ENCODE data around the gene ASPN.

ASPN gene

DNA sequence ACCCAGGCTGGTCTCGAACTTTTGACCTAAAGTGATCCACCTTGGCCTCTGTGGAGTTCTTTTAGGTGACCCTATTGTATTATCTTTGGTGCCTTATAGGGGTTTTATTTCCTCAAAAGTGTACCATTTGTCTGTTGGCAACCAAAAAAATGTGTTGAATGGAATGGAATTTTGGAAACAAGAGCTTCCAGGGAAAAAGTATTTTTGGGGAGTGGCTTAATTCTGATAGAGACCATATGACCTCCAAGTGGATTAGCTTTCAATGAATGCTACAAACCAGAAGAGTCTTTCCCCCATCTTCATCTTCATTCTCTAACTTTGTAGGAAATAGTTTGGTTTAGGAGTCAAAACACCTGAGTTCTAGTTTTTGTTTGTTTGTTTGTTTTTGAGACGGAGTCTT is 74.5 kb downstream of the ASPN start:
- no peak for DNase-seq

DNA sequence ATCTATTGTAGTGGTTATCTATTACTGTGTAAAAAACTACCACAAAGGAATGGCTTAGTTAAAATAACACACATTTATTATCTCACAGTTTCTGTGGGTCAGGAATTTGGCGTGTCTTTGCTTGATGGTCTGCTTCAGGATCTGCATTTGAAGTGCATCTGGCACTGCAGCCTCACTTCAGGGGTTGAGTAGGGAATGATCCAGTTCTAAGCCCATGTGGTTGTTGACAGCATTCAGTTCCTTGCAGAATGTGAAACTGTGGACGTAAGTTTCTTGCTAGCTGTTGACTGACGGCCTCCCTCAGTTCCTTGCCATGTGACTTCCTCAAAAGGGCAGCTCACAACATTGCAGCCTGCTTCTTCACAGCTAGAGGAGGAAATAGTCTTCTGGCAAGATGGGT is 75.8 kb downstream of the ASPN start:
- DNase-seq = no peak
